ENCODE results near the gene GOLGA8A.
"Not testable (repeated sequence)": the region's sequence is repeated elsewhere in the genome, so short reads cannot be mapped to it uniquely, and the experiment has no call there.

- not testable (repeated sequence) for TF ChIP-seq CTCF, EZH2phosphoT487 (IDR thresholded peaks at IDR 0.05; ENCODE audit: low read length)
These were observed 28.1 kb downstream of the GOLGA8A start for GRCh38 chr15:34409511-34409910.
